A172 (cell line): Measurements from ENCODE around the gene SNED1. TPM values are rescaled to one million over a fixed set of nuclear protein-coding genes. Genes with fewer than 3 reads are reported as not detected.

ENCODE experiments used
- DNase-seq: peaks from one replicate; pipeline ENCODE4 v3.0.0-alpha.2; 2015; ENCODE audit warnings: low spot score
- total RNA-seq: library from RNA; depleted of rRNA; stranded (reverse); fragments of >200 nt; shearing (Covaris generic); gene quantifications from 2 replicates; pipeline ENCODE4 v1.2.3, GENCODE V29; 2014

SNED1 gene
- total RNA-seq, 1 experiment from 2014 or later: 5.2 TPM

GRCh38 chr2:241020629-241021190 is 22.3 kb downstream of the SNED1 start:
- DNase-seq: no peak

GRCh38 chr2:241025639-241026038 is 27.2 kb downstream of the SNED1 start:
- DNase-seq: no peak

- no peak for DNase-seq
Observed at GRCh38 chr2:241029599-241030332, 31.3 kb downstream of the SNED1 start.

DNA sequence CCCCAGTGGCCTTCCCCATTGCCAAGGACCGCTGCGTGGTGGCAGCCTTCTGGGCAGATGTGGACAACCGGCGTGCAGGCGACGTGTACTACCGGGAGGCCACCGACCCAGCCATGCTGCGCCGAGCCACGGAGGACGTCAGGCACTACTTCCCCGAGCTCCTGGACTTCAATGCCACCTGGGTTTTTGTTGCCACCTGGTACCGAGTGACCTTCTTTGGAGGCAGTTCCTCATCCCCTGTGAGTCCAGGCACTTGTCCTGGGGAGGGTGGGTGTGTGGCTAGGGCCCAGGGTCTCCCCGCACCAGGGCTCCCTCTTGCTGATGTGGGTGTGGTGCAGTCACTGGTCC is 31.9 kb downstream of the SNED1 start:
- DNase-seq: no peak

DNA sequence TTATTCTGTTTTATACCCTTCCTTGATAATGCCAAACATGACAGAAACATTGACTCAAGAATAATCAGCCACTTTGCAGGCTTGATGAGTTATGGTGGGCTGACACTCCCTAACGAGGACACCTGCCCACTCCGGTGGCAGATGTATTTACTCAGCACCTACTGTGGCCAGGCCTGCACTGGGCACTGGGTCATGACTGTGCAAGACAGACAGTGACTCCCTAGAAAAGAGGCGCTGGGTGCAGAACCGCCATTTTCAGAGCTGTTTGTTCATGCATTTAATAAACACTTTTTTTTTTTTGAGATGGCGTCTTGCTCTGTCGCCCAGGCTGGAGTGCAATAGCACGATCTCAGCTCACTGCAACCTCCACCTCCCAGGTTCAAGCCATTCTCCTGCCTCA is 32.5 kb downstream of the SNED1 start:
- DNase-seq: no peak

- DNase-seq: no peak
Observed at GRCh38 chr2:241031436-241032165, 33.2 kb downstream of the SNED1 start.

DNA sequence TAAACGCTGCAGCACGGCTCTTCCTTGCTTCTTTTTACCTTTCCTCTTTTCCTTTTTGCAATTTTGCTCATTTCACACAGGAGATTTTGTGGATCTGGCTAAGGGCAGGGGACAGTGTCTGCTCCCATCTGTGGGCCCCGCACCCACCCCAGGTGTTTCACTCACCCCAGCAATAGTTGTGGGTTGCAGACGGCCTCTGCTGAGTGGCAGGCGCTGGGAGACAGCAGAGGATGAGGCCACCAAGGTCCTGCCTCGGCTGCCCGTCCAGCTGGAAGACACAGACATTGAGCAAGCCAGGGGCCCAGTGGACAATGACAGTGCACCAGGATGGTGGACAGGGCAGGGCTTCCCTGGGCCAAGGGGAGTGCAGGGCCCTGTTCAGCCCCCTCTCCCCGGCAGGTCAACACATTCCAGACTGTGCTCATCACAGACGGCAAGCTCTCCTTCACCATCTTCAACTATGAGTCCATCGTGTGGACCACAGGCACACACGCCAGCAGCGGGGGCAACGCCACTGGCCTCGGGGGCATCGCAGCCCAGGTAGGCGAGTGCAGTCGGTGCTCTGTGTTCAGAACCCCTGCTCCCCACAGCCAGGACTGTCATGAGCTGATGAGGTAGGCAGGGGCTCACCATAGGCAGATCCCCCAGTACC is 35.0 kb downstream of the SNED1 start:
- no peak for DNase-seq

DNA sequence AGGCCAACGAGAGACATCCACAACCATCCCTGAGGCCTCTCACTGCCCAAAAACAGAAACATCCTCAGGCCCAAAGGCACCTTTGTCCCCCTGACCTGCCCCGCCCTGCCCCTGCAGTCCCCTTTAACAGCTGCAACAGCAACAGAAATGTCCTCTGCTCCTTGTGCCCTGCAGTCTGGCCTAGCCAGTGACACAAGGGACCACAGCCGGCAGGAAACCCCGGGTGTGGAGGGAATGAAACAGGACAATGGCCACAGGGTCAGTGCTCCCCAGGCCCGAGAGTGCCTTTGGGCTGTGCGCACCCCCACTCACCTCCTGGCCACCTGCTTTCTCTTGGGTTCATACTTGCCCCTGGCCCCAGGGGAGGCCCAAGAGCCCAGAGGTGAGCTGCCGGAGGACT is 35.6 kb downstream of the SNED1 start:
- no peak for DNase-seq

- DNase-seq: no peak
Observed at GRCh38 chr2:241034490-241035141, 36.2 kb downstream of the SNED1 start.

DNA sequence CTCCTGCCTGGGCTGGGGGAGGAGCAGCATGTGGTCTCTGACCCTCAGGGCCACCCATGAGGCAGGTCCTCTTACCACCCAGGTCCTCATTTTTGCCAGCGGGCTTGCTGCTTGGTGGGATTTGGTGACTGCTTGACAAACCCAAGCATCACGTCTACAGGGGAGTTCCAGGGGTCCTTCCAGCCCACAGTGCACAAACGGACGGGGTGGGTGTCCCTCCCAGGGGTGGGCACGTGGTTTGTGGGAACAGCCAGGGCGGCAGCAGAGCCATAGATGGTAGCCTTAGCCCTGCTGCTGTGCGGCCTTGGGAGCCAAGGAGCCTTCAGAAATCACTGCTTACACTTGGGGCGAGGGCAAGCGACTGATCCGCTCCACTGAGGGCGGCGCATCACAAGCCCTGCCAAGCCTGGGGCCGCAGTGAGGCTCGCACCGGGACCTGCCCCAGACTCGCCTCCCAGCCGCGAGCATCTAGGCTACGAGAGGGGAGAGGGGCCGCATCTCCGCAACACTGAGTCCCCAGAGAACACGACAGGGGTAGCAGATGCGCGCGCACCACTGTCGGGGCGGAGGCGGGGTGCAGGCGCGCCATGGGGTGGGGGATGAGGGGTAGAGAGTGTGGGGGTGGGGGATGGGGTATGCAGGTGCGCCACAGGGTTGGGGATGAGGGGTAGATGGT is 36.9 kb downstream of the SNED1 start:
- DNase-seq: no peak

GRCh38 chr2:241035818-241036396 is 37.5 kb downstream of the SNED1 start:
- no peak for DNase-seq

GRCh38 chr2:241036397-241036963 is 38.1 kb downstream of the SNED1 start:
- peak; percentile 17 for DNase-seq

- no peak for DNase-seq
Observed at GRCh38 chr2:241036964-241037421, 38.6 kb downstream of the SNED1 start.

DNA sequence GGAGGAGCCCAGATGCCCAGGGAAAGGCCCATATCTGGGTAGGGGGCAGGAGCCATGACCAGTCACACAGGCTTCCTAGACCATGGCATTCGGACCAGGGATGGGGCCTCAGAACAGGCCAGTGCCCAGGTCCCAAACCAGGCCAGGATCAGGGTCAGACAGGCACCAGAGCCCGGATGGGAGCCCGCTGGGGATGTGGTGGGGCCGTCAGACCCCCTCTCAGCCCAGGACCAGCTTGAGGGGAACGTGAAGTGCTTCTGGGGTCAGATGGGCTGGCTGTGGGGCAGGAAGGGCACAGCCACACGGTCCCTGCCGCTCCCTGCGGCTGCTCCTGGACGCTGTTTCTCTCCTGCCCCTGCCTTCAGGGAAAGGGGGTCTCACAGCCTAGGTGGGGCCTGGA is 39.1 kb downstream of the SNED1 start:
- no peak for DNase-seq

DNA sequence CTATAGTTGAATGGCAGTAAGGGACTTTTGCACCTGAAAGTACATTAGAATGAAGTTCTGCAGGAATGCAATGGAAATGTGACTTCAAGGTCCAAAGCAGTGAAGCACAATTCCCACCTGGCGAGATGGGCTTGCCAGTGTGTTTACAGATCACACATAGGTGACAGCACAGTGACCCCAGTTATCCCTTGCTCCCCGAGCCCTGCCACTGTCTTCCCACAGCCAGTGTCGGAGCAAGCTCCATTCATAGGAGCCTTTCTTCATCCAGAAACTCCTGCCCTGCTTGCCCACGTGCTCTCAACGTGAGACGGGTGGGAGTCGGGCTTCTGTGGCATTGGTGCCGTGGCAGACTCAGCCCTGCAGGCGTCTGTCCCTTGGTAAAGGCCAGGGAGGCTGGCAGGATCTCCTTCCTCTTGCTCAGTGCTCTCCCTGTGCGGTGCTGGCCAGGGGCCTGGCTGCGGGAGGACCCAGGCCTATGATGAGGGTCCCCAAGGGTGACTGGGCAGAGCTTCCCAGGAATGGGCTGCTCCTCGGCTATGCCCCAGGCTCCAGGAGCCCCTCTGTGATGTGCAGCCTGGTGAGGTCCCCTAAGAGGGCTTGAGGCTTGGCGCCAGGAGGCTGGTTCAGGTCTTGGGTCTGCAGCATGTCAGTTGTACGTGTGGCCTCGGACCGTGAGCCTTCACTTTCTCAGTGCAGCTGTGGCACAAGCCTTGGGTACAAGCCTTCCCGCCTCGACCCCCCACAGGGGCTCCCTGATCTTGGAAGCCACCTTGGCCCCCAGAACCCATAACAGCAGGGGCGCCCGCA is 40.2 kb downstream of the SNED1 start:
- DNase-seq: no peak

- DNase-seq: no peak
Observed at GRCh38 chr2:241039416-241039815, 41.0 kb downstream of the SNED1 start.

- DNase-seq: no peak
Observed at GRCh38 chr2:241040081-241040803, 41.8 kb downstream of the SNED1 start.

- no peak for DNase-seq
Observed at GRCh38 chr2:241041589-241042158, 43.3 kb downstream of the SNED1 start.

GRCh38 chr2:241043581-241043980 is 45.2 kb downstream of the SNED1 start:
- DNase-seq: no peak
